GM12873 (cell line): ENCODE results near the gene TAS1R1.
A peak's percentile ranks its signal among the peaks of the same experiment; 100 is the strongest.

Experiments
- CTCF ChIP-seq: IDR thresholded peaks from 2 replicates; pipeline ENCODE4 v1.5.1; 2012; ENCODE audit warnings: low read depth, mild to moderate bottlenecking, moderate library complexity, low read length, control low read depth; ENCODE audit not compliant: insufficient read depth; ENCODE audit errors: missing control alignments

The TAS1R1 gene

DNA sequence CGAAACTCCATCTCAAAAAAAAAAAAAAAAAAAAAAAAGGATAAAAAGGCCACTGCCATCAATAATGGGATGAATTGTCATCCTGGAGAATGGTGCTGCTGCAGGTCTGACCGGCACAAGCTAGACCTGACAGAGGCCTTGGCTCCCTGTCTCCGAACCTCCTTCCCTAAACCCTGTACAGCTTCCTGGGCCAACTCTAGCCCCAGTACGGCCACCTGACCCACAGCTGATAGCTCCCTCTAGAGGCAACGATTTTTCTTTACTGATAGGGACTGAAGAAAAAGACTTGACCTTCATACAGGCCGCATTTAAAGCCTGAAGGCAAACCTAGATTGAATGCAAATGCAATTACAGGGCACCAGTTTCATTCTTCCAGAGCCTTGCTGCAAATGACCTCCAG is 31.5 kb upstream of the TAS1R1 start:
- peak; percentile 47 for TF ChIP-seq CTCF

DNA sequence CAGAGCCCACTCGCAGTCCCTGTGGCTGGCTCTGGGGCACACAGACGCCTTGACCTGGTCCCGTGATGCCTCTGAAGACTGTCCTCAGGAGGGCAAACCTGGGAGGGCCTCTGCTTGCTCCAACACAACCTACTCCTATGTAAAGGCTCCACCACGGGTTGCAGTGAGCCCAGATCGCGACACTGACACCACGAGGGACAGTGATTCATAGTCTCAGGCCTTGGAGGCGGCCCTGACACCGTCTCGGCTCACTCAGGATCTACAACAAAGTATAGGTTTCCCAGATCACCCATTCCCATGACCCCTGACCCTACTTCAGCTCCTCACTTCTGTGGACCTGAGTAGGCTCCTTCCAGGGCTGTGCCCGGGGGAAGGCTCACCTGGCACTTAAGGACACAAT is 28.8 kb upstream of the TAS1R1 start:
- TF ChIP-seq CTCF = no peak

GRCh38 chr1:6528492-6528891 is 26.6 kb upstream of the TAS1R1 start:
- TF ChIP-seq CTCF = no peak

DNA sequence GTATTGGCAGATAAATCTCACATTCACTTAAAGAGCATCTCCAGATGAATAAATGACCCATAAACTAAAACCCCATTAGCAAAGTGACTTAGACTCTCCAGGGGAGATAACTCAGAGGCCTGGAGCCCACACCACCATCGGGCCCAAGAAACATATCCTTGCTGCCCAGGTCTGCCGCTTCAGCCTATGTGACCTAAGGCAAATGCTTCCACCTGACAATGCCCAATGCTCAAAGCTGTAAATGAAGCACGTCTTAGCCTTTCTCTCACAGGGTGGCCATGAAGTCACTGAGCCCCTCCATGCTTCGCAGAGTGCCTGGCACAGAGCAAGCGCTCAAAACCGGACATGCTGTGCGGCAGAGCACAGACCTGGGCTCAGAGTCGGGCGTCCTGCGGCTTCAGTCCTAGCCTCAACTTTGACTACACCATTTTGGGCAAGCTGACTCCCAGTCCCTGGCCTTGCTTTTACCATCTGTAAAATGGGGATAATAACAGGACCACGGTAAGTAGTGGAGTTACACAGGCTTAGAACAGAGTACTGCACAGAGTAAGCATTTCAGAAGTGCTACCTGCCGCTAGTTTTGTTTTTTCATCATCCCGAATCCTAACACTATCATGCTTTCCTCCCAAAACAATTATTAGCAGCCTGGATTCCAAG is 24.5 kb upstream of the TAS1R1 start:
- no peak for TF ChIP-seq CTCF

- TF ChIP-seq CTCF = no peak
These were observed 23.1 kb upstream of the TAS1R1 start for GRCh38 chr1:6531996-6532395.

- no peak for TF ChIP-seq CTCF
These were observed 20.8 kb upstream of the TAS1R1 start for GRCh38 chr1:6534248-6534822.

- TF ChIP-seq CTCF = no peak
These were observed 19.9 kb upstream of the TAS1R1 start for GRCh38 chr1:6535214-6535613.
